Stimulated activated naive CD4-positive, alpha-beta T cell (primary cell): ENCODE measurements around the gene TMEM255A.

Experiments used
- DNase-seq, 6 experiments: peaks; one replicate each; lab custom pipeline; 2025; lab: John Stamatoyannopoulos, UW

The TMEM255A gene

GRCh38 chrX:120310861-120311726, at the start of gene TMEM255A:
Gene TMEM255A, minus strand, starts transcription at chrX:120311461. Its CDS starts 152 bp downstream, at chrX:120311309.
- DNase-seq = no peak

DNA sequence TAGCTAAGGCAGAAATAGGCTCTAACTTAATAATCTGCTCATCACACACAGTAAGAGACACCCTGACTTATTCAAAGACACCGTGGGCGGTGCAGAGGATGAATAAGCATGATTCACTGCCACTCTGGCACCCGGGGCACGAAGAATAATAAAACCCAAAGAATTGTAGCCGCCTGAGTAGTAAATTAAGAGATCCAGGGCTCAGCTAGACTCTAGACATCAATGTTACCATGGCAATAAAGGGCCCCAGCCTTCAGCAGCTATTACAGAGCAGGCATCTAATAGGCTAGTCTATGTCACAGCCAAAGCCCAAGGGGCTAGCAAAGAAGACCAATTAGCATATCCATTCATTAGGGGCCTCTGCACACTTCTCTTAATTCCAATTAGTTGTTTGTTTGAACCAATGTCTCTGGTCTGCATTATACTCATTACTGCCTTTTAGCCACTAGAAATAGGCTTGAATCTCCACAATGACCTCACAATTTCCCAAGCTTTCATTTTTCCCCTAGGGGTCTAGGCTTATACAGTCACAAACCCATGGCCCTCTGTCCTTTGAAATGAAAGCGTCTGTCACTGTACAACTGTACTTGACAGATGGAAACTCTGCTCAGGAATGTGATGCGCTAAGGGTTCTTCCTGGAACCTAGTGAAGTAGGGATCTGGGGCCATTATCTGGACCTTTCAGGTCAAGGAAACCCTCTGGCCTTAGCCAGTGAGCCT, 47.6 kb upstream of the TMEM255A start:
- DNase-seq = no peak

DNA sequence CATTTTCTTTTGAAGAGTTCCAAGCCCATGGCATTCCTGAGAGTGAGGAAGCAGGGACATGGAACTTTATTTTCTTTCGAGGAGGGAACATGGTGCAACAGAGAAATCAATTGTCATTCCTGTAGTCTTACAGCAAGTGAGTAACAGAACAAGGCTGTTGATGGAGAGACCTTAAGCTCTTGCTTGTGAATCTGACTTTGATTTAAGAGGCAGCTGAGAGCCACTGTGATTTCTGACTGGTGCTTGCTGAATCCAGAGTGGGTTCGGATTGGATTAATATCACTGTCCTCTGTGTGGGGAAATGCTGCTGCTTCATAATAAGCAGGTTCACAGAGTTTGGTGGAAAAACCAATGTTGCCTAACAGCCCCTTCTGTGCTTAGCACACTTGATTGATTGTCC, 45.9 kb upstream of the TMEM255A start:
- no peak for DNase-seq

DNA sequence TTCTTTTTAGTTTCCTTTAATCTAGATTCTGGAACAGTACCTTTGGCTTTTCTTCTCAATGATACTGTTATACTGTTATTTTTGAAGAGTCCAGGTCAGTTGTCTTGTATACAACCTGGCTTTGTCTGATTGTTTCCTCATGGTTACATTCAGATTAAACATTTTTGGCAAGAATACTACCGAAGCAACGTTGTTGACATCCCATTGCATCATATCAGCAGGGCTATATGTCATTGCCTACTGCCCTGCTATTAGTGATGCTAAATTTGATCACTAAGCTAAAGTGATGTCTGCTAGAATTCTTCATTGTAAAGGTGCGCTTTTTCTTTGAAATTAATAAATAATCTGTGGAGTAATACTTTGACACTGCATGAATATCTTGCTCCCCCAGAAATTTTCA, 44.8 kb upstream of the TMEM255A start:
- DNase-seq = no peak

DNA sequence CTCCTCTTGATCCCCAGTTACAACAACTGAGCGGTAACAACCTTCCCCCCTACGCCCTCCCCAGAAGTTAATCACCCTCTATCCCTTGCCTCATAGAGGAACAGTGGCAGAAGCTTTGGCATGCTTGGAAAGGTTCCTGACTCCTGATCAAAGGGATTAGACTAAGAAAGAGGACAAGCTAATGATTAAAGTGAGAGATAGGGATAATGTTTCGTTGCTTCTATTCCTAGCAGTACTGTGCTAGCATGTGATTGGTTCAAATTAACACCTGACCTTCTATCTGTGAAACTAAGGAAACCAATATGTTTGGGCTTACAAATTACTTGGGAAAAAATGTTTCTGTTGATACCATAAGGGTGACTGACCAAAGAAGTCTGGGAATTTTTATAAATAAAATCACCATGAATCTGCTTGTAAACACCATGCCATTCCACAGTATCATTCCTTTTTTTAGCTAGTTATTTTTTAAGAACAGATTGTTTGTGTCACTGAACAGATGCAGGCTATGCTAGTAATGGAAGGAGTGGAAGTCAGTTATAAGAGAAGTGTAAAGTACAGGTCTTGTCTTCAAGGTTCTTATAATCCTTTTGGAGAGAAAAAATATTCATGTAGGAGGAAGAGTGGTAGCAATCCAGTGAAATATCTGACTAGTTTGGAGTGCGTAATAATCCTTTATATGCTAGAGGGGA, 39.3 kb upstream of the TMEM255A start:
- DNase-seq = no peak

GRCh38 chrX:120344566-120344965, 33.3 kb upstream of the TMEM255A start:
- DNase-seq = peak in 2 of 6 experiments; percentile 6 to 9

DNA sequence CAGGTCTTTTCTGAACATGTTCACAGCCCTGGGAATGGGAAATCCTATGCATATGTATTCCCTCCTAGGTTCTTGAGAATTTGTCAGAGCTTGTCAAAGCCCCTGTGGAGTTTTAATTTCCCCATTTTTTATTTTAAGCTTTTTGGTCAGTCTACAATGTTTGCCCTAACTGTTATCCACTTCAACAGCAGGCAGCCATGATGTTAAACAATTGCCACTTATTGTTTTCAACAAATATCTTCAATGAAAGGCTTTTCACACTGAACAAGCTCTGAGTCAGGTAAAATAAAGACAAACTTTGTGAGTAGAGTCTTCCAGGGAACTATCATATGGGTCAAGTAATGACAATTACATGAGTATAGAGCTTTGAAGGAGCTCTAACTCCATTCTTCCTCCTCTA, 25.6 kb upstream of the TMEM255A start:
- DNase-seq = no peak

GRCh38 chrX:120335289-120335688, 24.0 kb upstream of the TMEM255A start:
- no peak for DNase-seq

- no peak for DNase-seq
These were observed 23.3 kb upstream of the TMEM255A start for GRCh38 chrX:120334603-120335002.

- no peak for DNase-seq
These were observed 22.9 kb upstream of the TMEM255A start for GRCh38 chrX:120334151-120334550.

DNA sequence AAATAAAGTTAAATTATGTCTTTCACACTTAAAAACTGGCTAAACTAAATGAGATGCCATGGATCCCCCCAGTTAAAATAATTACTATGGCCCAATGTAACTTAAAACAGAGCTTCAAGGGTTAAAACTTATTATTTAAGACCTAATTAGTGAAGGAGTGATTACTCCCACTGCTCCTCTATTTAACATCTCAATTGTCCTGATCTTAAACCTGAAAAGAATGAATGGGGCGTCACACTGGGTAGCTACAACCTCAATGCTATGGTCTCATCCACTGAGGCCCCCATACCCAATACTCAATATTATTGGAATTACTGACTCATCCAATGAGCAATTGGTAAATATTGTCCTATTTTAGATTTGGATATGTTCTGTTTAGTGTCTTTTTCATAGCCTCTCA, 21.1 kb upstream of the TMEM255A start:
- DNase-seq = no peak

GRCh38 chrX:120331116-120331515, 19.9 kb upstream of the TMEM255A start:
- DNase-seq = no peak

GRCh38 chrX:120321520-120322281, 10.4 kb upstream of the TMEM255A start:
- no peak for DNase-seq

DNA sequence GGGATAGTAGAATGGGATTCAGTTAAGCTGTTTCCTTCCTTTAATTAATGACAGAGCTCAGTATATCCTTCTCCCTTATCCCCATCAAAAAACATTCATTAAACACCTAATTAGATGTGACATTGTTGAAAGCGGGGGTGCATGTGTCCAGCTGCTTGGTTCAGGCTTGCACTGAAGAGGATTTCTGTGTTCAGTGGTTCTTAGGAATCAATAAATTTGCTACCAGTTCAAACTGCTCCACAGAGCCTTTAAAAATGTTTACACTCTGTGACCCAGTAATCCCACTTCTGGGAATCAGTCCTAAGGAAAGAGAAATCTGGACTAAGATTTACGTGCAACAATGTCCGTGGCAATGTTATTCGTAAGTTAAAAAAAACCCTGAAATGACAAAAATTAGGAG, 7.2 kb upstream of the TMEM255A start:
- DNase-seq = no peak

DNA sequence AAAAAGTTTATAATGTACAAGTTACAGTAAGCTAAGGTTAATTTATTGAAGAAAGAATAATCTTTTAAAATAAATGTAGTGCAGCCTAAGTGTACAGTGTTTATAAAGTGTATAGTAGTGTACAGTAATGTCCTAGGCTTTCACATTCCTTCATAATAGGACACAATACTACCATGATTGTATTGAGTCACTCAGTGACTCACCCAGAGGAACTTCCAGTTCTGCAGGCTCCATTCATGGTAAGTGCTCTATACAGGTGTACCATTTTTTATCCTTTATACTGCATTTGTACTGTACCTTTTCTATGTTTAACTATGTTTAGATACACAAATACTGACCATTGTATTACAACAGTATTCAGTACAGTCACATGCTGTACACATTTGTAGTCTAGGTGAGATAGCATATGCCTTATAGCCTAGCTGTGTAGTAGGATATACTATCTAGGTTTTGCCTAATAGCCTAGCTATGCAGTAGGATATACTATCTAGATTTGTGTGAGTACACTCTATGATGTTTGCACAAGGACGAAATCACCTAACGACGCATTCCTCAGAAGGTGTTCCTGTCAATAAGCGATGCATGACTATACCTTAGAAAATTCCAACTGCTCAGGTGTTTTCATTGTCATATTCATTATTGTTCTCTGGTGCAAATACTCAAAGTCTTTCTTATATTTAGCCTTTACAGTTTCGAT, 5.5 kb upstream of the TMEM255A start:
- DNase-seq = no peak

- no peak for DNase-seq
These were observed 4.5 kb upstream of the TMEM255A start for GRCh38 chrX:120315776-120316175.

DNA sequence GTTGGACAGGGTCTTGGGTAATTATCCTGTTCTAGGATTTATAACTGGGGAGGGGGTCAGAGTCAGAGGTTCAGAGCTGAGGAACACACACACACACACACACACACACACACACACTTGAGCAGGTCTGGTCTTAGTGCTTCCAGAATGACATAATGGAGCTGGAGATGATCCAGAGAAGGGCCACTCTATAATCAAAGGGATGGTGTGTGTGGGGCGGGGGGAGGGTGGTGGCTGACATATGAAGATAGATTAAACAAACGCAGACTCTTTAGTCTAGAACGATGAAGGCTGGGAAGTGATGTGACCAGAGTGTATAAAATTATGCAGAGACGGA, 434 bp upstream of the TMEM255A start:
- DNase-seq = no peak

- no peak for DNase-seq
These were observed 1.2 kb downstream of the TMEM255A start for GRCh38 chrX:120309873-120310705.

- DNase-seq = peak; percentile 38 to 69 (median 57)
These were observed 2.0 kb downstream of the TMEM255A start for GRCh38 chrX:120308959-120309872.
